Right lobe of liver (tissue), 6 donors: Measurements from ENCODE around the gene ANKRD9. TPM values are rescaled to one million over a fixed set of nuclear protein-coding genes. Genes with fewer than 3 reads are reported as not detected.
"Not testable (repeated sequence)": the region's sequence is repeated elsewhere in the genome, so short reads cannot be mapped to it uniquely, and the experiment has no call there.

Source experiments
- ATAC-seq, 4 donors: fragments of 200-7000 bp; cut with Tn5 transposase; one replicate each; pipeline ENCODE4 v1.9.1; 2020; ENCODE audit warnings: mild to moderate bottlenecking in 4 of 4, moderate library complexity in 4 of 4
- DNase-seq, 3 donors: peaks; one replicate each; pipeline ENCODE4 v3.0.0-alpha.2; 2020
- H3K27ac ChIP-seq, 3 donors: fragments of 200-600 bp; one replicate each; pipeline ENCODE4 v1.8.0; 2022
- H3K27me3 ChIP-seq, 2 donors: fragments of 200-600 bp; one replicate each; pipeline ENCODE4 v1.8.0; 2022
- H3K36me3 ChIP-seq, 4 donors: fragments of 200-600 bp; sonication (generic) in 1 of 4; one replicate each; pipeline versions ENCODE4 v1.5.1 to v1.8.0; 2017 to 2022; ENCODE audit warnings: control low read depth in 1 of 4
- H3K4me1 ChIP-seq, 4 donors: fragments of 200-600 bp; sonication (generic) in 1 of 4; one replicate each; pipeline versions ENCODE4 v1.5.1 to v1.8.0; 2017 to 2022; ENCODE audit warnings: control low read depth in 1 of 4
- H3K4me3 ChIP-seq, 3 donors: fragments of 200-600 bp; one replicate each; pipeline ENCODE4 v1.8.0; 2022
- H3K9me3 ChIP-seq, 4 donors: fragments of 200-600 bp; sonication (generic) in 1 of 4; one replicate each; pipeline versions ENCODE4 v1.5.1 to v1.8.0; 2017 to 2022; ENCODE audit warnings: control low read depth in 1 of 4
- POLR2A ChIP-seq: fragments of 450-650 bp; IDR thresholded peaks from one replicate; pipeline ENCODE4 v1.6.1; 2017; ENCODE audit warnings: antibody characterized with exemption, mild to moderate bottlenecking
- WGBS: methylation state at CpG from one replicate; pipeline ENCODE4 v1.1.6; 2018; ENCODE audit warnings: low coverage, low lambda C conversion rate; ENCODE audit not compliant: insufficient coverage; ENCODE audit errors: missing lambda C conversion rate; 5-methylcytosine and 5-hydroxymethylcytosine counted together
- intact Hi-C, 2 donors: fragments of 100-400 bp; cut with DNase I; formaldehyde crosslinking; loops; one replicate each; pipeline versions ENCODE4 v1.11.2 to v1.14.1; 2022
- total RNA-seq, 6 experiments: library from RNA; depleted of rRNA in 2 of 6; stranded (reverse); fragments of >200 nt in 2 of 6; fragmentation: NEBNext Ultra II Directional in 3 of 6; extraction: Animal tissue kit (Norgen Biotek cat#: 25700) in 3 of 6; gene quantifications; one replicate each; pipeline versions ENCODE4 v1.1.0 to v1.2.4, GENCODE V29; 2016 to 2023
- TF ChIP-seq, protein P1 (sequence below), 4 donors: fragments of 200-600 bp in 3 of 4; fragments of 450-650 bp in 1 of 4; IDR thresholded peaks; one replicate each; pipeline versions ENCODE4 v1.5.1 to v1.8.0; 2016 to 2022; ENCODE audit warnings: antibody characterized with exemption in 4 of 4, mild to moderate bottlenecking in 2 of 4
- donor health status: DM: no; HTN: yes; CAD: no.
- donor health status: DM: no; HTN: no; CAD: no.
- donor health status: DM: no; HTN: no; CAD: no.
- donor health status: DM: no; HTN: yes; CAD: no.
- donor health status: DM: no; HTN: yes; CAD: no.

Gene ANKRD9
- total RNA-seq, 6 experiments from 2014 or later, result 7.5 to 33.8 (median 8.9) TPM

DNA sequence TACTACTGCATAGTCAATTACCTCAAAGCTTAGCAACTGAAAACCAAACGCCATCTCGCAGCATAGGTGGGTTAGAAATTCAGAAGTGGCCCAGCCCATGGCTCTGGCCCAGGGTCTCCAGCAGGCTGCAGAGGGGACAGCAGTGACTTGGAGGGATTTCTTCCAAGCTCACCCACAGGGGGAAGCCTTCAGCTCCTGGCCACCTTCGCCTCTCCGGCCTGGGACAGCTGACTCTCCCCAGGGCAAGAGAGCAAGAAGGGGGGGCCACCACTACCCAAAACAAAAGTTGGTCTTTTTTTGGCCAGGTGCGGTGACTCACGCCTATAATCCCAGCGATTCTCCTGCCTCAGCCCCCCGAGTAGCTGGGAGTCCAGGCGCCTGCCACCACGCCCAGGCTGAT, 32.2 kb upstream of the ANKRD9 start:
- no peak for DNase-seq
- no peak for TF ChIP-seq POLR2A
- WGBS, result 90% methylated on average over 8 of the region's 10 CpGs

GRCh38 chr14:102541029-102541491, 31.5 kb upstream of the ANKRD9 start:
- H3K4me3 ChIP-seq, H3K9me3 ChIP-seq, DNase-seq, H3K27me3 ChIP-seq, intact Hi-C loops, H3K36me3 ChIP-seq, H3K4me1 ChIP-seq, H3K27ac ChIP-seq, ATAC-seq: not testable (repeated sequence)
- WGBS, result 83% methylated on average over 1 of the region's 14 CpGs

More for the DNA sequence above, 32.2 kb upstream of the ANKRD9 start:
- ATAC-seq, result no peak
- intact Hi-C loops, result no loop called here
- Histone ChIP-seq H3K4me3 (no peak overlapping the region), H3K27ac (no peak overlapping the region), H3K27me3 (peaks cover 0 to 9% of the 10 kb centered on the region in 2 donors), H3K9me3 (no peaks in the 10 kb centered on the region), H3K4me1 (no peaks in the 10 kb centered on the region), H3K36me3 (no peaks in the 10 kb centered on the region)

GRCh38 chr14:102540315-102541028, 30.9 kb upstream of the ANKRD9 start:
- Histone ChIP-seq H3K27me3 (peaks cover 0 to 9% of the 10 kb centered on the region in 2 donors), H3K27ac (no peak overlapping the region), H3K4me1 (no peaks in the 10 kb centered on the region), H3K9me3 (no peaks in the 10 kb centered on the region), H3K4me3 (no peak overlapping the region), H3K36me3 (no peaks in the 10 kb centered on the region)
- 73% methylated on average over 6 of the region's 29 CpGs for WGBS
- ATAC-seq (no peak), DNase-seq (no peak)
- intact Hi-C loops, result no loop called here
- TF ChIP-seq, protein P1, sequence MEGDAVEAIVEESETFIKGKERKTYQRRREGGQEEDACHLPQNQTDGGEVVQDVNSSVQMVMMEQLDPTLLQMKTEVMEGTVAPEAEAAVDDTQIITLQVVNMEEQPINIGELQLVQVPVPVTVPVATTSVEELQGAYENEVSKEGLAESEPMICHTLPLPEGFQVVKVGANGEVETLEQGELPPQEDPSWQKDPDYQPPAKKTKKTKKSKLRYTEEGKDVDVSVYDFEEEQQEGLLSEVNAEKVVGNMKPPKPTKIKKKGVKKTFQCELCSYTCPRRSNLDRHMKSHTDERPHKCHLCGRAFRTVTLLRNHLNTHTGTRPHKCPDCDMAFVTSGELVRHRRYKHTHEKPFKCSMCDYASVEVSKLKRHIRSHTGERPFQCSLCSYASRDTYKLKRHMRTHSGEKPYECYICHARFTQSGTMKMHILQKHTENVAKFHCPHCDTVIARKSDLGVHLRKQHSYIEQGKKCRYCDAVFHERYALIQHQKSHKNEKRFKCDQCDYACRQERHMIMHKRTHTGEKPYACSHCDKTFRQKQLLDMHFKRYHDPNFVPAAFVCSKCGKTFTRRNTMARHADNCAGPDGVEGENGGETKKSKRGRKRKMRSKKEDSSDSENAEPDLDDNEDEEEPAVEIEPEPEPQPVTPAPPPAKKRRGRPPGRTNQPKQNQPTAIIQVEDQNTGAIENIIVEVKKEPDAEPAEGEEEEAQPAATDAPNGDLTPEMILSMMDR (IDR thresholded peaks at IDR 0.05), result no peak
- no peak for TF ChIP-seq POLR2A

- Histone ChIP-seq H3K4me1 (no peaks in the 10 kb centered on the region), H3K27me3 (peaks cover 0 to 3% of the 10 kb centered on the region in 2 donors), H3K4me3 (no peak overlapping the region), H3K27ac (no peak overlapping the region), H3K9me3 (no peaks in the 10 kb centered on the region), H3K36me3 (no peaks in the 10 kb centered on the region)
- ATAC-seq (no peak), DNase-seq (no peak)
- TF ChIP-seq, protein P1 (IDR thresholded peaks at IDR 0.05), result no peak
- no peak for TF ChIP-seq POLR2A
- no CpG with 5 or more reads among the region's 17 CpGs for WGBS
- intact Hi-C loops, result no loop called here
These were observed 30.2 kb upstream of the ANKRD9 start for GRCh38 chr14:102539544-102540314.

DNA sequence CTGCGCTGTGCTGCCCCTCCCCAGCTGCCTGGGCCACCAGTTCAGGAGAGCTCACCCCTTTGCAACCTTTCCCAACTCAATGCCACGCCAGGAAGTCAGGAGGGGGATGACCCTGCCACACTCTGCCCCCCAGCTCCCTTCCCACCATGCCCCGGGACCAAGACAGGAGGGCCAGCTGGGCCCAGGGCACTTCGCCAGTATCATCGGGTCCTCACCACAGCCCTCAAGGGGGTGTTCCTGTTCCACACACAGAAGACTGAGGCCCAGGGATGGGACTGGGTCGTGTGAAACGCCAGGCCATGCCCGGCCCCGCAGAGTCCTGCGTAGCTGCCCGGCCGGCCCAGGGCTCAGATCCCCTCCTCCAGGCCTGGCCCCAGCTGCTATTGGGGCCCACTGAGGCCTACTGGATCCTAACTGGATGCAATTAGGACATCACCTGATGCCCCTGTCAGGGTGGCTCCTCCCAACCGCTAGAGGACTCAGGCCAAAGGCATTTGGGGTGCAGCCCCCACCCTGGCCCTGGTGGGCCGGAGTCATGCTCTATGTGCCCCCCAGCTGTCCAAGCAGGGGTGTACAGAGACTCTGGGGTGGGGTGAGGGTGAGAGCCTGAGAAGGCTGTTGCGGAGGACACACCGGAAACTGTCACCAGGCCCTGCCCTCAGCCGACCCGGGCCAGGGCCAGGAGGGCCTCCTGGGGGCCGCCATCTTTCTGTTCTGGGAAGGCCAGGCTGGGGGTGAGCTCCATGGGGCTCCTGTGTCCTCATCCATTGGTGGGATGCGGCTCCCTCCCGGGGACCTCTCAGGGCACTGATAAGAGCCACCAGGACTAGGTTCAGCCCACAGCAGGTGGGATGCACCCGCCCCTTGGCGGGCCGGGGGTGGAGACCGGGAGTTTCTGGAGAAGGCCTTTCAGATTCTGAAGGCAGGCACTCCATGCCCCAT, 29.3 kb upstream of the ANKRD9 start:
- WGBS, result 0% methylated on average over 1 of the region's 25 CpGs
- DNase-seq, result no peak
- no peak for TF ChIP-seq POLR2A
- TF ChIP-seq, protein P1 (IDR thresholded peaks at IDR 0.05), result no peak

More for the DNA sequence above, 29.3 kb upstream of the ANKRD9 start:
- Histone ChIP-seq H3K4me3 (no peak overlapping the region), H3K27ac (no peak overlapping the region), H3K36me3 (no peaks in the 10 kb centered on the region), H3K4me1 (no peaks in the 10 kb centered on the region), H3K9me3 (no peaks in the 10 kb centered on the region), H3K27me3 (no peaks in the 10 kb centered on the region)
- intact Hi-C loops, result no loop called here
- ATAC-seq, result no peak
